ENCODE results near the gene DCAF15.
"Not testable (repeated sequence)": the region's sequence is repeated elsewhere in the genome, so short reads cannot be mapped to it uniquely, and the experiment has no call there.

DCAF15 gene

GRCh38 chr19:13966684-13967128 lies 14.4 kb downstream of the DCAF15 start:
- H3K36me3 ChIP-seq = peaks cover 54 to 94% (median 83%) of the 10 kb centered on the region in 11 experiments
- no peak overlapping the region for H3K9ac ChIP-seq
- no peaks in the 10 kb centered on the region for H3K4me1 ChIP-seq
- H3K27me3 ChIP-seq = no peaks in the 10 kb centered on the region
- no peak for TF ChIP-seq Cebpa-rat (IDR thresholded peaks at IDR 0.05)
- H3K9me3 ChIP-seq (replicated peaks in 1 of 11) = no peaks in the 10 kb centered on the region
- no peak overlapping the region for H3K4me2 ChIP-seq
- H3K27ac ChIP-seq = no peak overlapping the region
- H4K20me1 ChIP-seq = peaks cover 0 to 9% (median 0%) of the 10 kb centered on the region in 11 experiments; a peak in 2 of 22 replicates
- no peak overlapping the region for H3K4me3 ChIP-seq

- H3K36me3 ChIP-seq = peaks cover 51 to 94% (median 81%) of the 10 kb centered on the region in 11 experiments
- not testable (repeated sequence) for H4K20me1 ChIP-seq; H3K4me2 ChIP-seq; H3K27ac ChIP-seq; H3K9ac ChIP-seq; H3K4me1 ChIP-seq; H3K4me3 ChIP-seq; H3K9me3 ChIP-seq (replicated peaks in 1 of 11); H3K27me3 ChIP-seq
These were observed 14.9 kb downstream of the DCAF15 start for GRCh38 chr19:13967206-13967605.

DNA sequence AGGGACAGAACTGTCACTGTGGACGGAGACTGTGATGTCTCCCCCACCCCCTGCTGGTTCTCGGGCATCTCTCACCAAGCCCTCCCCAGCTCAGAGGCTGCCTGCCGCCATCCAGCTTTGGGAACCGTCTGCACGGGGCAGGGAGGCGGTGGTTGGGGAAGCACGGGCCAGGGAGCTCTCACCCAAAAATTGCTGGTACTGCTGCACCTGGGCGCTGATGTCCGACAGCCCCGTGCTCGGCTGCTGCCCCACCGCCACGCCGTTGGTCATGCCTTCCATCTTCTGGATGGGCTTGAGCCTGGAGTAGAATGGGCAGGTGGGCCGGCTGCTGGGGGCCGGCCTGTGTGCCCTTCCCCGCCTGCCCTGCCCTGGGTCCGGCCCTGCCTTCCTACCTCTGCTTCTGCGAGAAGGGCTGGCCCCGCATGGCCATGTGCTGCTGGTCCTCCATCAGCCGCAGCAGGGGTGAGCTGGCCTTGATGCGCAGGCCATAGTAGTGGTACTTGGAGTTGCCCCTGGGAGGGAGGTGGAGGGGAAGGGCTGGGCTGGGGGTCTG lies 16.1 kb downstream of the DCAF15 start:
- no peaks in the 10 kb centered on the region for H3K27me3 ChIP-seq
- no peaks in the 10 kb centered on the region for H3K9me3 ChIP-seq (replicated peaks in 1 of 11)
- H3K4me1 ChIP-seq = no peaks in the 10 kb centered on the region
- no peak for TF ChIP-seq Cebpa-rat (IDR thresholded peaks at IDR 0.05)
- no peak overlapping the region for H3K4me3 ChIP-seq
- no peak overlapping the region for H3K4me2 ChIP-seq
- H3K36me3 ChIP-seq = peaks cover 47 to 96% (median 85%) of the 10 kb centered on the region in 11 experiments
- H3K27ac ChIP-seq = no peak overlapping the region
- no peak overlapping the region for H3K9ac ChIP-seq
- peaks cover 0 to 9% (median 0%) of the 10 kb centered on the region in 11 experiments; a peak in 1 of 22 replicates for H4K20me1 ChIP-seq

GRCh38 chr19:13968999-13969398 lies 16.7 kb downstream of the DCAF15 start:
- no peaks in the 10 kb centered on the region for H3K4me1 ChIP-seq
- H3K9ac ChIP-seq = no peak overlapping the region
- TF ChIP-seq Cebpa-rat (IDR thresholded peaks at IDR 0.05) = no peak
- H4K20me1 ChIP-seq = peaks cover 0 to 9% (median 0%) of the 10 kb centered on the region in 11 experiments; a peak in 1 of 22 replicates
- no peak overlapping the region for H3K4me3 ChIP-seq
- H3K36me3 ChIP-seq = peaks cover 47 to 99% (median 87%) of the 10 kb centered on the region in 11 experiments
- no peaks in the 10 kb centered on the region for H3K27me3 ChIP-seq
- no peaks in the 10 kb centered on the region for H3K9me3 ChIP-seq (replicated peaks in 1 of 11)
- no peak overlapping the region for H3K4me2 ChIP-seq
- H3K27ac ChIP-seq = no peak overlapping the region

DNA sequence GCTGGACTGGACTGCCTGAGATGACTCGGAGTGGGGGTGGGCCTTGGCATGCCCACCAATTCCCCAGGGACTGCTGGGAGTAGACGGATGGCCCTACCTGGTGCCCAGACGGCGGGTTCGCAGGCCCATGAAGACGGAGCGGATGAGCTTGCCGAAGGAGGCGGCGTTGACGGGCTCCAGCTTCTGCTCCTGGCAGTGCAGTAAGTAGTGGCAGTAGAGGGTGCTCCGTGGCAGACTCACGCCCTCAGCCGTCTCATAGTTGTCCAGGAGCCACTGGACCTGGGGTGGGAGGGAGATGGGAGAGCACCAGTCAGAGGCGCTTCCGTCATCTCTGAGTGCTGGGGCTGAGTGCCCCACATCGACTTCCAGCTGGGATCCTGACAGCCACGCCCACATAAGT lies 17.6 kb downstream of the DCAF15 start:
- Histone ChIP-seq H4K20me1 (peaks cover 0 to 9% (median 0%) of the 10 kb centered on the region in 11 experiments; a peak in 1 of 22 replicates), H3K4me1 (no peaks in the 10 kb centered on the region), H3K36me3 (peaks cover 47 to 99% (median 91%) of the 10 kb centered on the region in 11 experiments), H3K4me3 (no peak overlapping the region), H3K4me2 (no peak overlapping the region), H3K9ac (no peak overlapping the region), H3K27me3 (no peaks in the 10 kb centered on the region), H3K27ac (no peak overlapping the region), H3K9me3 (replicated peaks in 1 of 11) (no peaks in the 10 kb centered on the region)
- TF ChIP-seq Cebpa-rat (IDR thresholded peaks at IDR 0.05) = no peak

GRCh38 chr19:13971868-13972267 lies 19.6 kb downstream of the DCAF15 start:
- not testable (repeated sequence) for H3K27me3 ChIP-seq; H3K4me2 ChIP-seq; H3K27ac ChIP-seq; H3K9ac ChIP-seq; H4K20me1 ChIP-seq; H3K9me3 ChIP-seq (replicated peaks in 1 of 11); H3K4me3 ChIP-seq; H3K4me1 ChIP-seq
- H3K36me3 ChIP-seq = peaks cover 36 to 99% (median 81%) of the 10 kb centered on the region in 11 experiments

DNA sequence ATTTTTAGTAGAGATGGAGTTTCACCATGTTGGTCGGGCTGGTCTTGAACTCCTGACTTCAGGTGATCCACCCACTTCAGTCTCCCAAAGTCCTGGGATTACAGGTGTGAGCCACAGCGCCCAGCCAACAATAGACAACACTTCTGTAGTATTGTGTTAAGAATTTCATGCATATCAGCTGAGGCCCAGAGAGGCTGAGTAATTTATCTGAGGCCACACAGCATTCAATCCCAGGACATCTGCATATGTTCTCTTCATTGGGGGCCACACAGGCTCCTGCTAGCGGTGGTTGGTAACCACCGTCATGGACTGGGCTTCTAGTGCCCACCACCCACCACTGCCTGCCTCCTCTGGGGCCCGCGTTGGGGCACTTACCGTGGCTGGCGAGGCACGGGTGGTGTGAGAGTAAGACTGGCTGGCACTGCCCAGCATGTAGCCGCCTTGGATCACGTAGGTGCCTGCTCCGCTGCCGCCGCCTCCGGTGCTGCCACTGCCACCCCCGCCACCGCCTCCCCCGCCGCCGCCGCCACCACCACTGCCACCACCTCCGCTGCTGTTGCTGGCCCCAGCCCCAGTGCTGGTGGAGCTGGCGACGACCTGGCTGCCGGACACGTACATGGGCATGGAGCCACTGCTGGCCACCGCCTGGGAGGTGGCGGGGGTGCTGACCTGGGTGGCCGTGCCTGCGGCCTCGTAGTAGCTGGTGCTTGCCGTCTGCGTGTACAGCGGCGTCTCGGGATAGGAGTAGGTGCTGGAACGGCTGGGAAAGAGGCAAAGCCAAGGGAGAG lies 20.3 kb downstream of the DCAF15 start:
- Histone ChIP-seq H4K20me1 (peaks cover 0 to 8% (median 0%) of the 10 kb centered on the region in 11 experiments; a peak in 2 of 22 replicates), H3K9ac (no peak overlapping the region), H3K27me3 (no peaks in the 10 kb centered on the region), H3K4me3 (no peak overlapping the region), H3K4me2 (no peak overlapping the region), H3K36me3 (peaks cover 29 to 93% (median 74%) of the 10 kb centered on the region in 11 experiments), H3K4me1 (no peaks in the 10 kb centered on the region), H3K9me3 (replicated peaks in 1 of 11) (no peaks in the 10 kb centered on the region), H3K27ac (no peak overlapping the region)
- TF ChIP-seq Cebpa-rat (IDR thresholded peaks at IDR 0.05) = no peak

DNA sequence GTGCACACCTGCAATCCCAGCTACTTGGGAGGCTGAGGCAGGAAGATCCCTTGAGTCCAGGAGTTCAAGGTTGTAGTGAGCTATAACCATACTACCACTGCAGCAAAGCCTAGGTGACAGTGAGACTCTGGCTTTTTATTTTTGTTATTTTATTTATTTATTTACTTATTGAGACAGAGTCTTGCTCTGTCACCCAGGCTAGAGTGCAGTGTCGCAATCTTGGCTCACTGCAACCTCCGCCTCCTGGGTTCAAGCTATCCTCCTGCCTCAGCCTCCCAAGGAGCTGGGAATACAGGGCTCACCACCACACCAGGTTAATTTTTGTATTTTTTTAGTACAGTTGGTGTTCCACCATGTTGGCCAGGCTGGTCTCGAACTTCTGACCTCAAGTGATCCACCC lies 21.2 kb downstream of the DCAF15 start:
- not testable (repeated sequence) for H3K4me2 ChIP-seq; H3K9me3 ChIP-seq (replicated peaks in 1 of 11); H3K9ac ChIP-seq; H3K27me3 ChIP-seq; H3K27ac ChIP-seq; H4K20me1 ChIP-seq; H3K4me3 ChIP-seq; H3K4me1 ChIP-seq
- H3K36me3 ChIP-seq = peaks cover 20 to 87% (median 65%) of the 10 kb centered on the region in 11 experiments
- TF ChIP-seq Cebpa-rat (IDR thresholded peaks at IDR 0.05) = peak in 2 of 11 experiments; percentile 38 to 47; a peak in 3 of 22 replicates

GRCh38 chr19:13974073-13974472 lies 21.8 kb downstream of the DCAF15 start:
- peaks cover 14 to 81% (median 59%) of the 10 kb centered on the region in 11 experiments for H3K36me3 ChIP-seq
- peaks cover 0 to 8% (median 0%) of the 10 kb centered on the region in 11 experiments; a peak in 2 of 22 replicates for H4K20me1 ChIP-seq
- H3K9ac ChIP-seq = no peak overlapping the region
- H3K4me2 ChIP-seq = no peak overlapping the region
- H3K4me1 ChIP-seq = peaks cover 5 to 14% (median 11%) of the 10 kb centered on the region in 10 experiments
- TF ChIP-seq Cebpa-rat (IDR thresholded peaks at IDR 0.05) = no peak
- peaks cover 0 to 9% (median 5%) of the 10 kb centered on the region in 11 experiments; a peak in 20 of 22 replicates for H3K27me3 ChIP-seq
- no peak overlapping the region for H3K4me3 ChIP-seq
- no peak overlapping the region for H3K27ac ChIP-seq
- H3K9me3 ChIP-seq (replicated peaks in 1 of 11) = no peaks in the 10 kb centered on the region

Data from BLaER1 treated with 17β-estradiol and CSF1 and Interleukin-3, amounts not matched to agents 10 nM and 100 nM (cell line).